Ovary (tissue), 9 donors: Measurements from ENCODE around the gene SGMS1. TPM values are rescaled to one million over a fixed set of nuclear protein-coding genes. Genes with fewer than 3 reads are reported as not detected.
"Not testable (repeated sequence)": the region's sequence is repeated elsewhere in the genome, so short reads cannot be mapped to it uniquely, and the experiment has no call there.

Experiments
- DNase-seq, 5 donors: peaks; one replicate each; pipeline ENCODE4 v3.0.0-alpha.2; 2019 to 2020
- H3K27ac ChIP-seq, 2 donors: fragments of 200-600 bp; one replicate each; pipeline versions ENCODE4 v1.5.1 to v1.8.0; 2019 to 2022
- H3K27me3 ChIP-seq: fragments of 200-600 bp; one replicate; pipeline ENCODE4 v1.8.0; 2022
- H3K36me3 ChIP-seq: fragments of 200-600 bp; sonication (generic); one replicate; pipeline ENCODE4 v1.5.1; 2019
- H3K4me1 ChIP-seq: one replicate; pipeline ENCODE4 v1.8.1; 2013; ENCODE audit warnings: mild to moderate bottlenecking, moderate library complexity; ENCODE audit not compliant: insufficient read depth
- H3K4me3 ChIP-seq: fragments of 200-600 bp; sonication (generic); one replicate; pipeline ENCODE4 v1.5.1; 2017
- H3K9me3 ChIP-seq, 2 donors: fragments of 200-600 bp in 1 of 2; sonication (generic) in 1 of 2; one replicate each; pipeline versions ENCODE4 v1.5.1 to v1.8.1; 2013 to 2019; ENCODE audit warnings: mild to moderate bottlenecking in 1 of 2, moderate library complexity in 1 of 2
- EP300 ChIP-seq: sonication (generic); formaldehyde crosslinking; IDR thresholded peaks from one replicate; pipeline ENCODE4 v1.6.1; 2017; ENCODE audit warnings: antibody characterized with exemption
- POLR2A ChIP-seq: fragments of 450-650 bp; IDR thresholded peaks from one replicate; pipeline ENCODE4 v1.6.1; 2017; ENCODE audit warnings: antibody characterized with exemption, mild to moderate bottlenecking, moderate library complexity
- WGBS, 3 donors: extraction: QIAGEN DNeasy Blood & Tissue Kit in 1 of 3; methylation state at CpG; one replicate each; pipeline versions ENCODE4 v1.1.5 to v1.1.7; 2013 to 2017; 5-methylcytosine and 5-hydroxymethylcytosine counted together
- intact Hi-C, 4 donors: fragments of 100-400 bp; cut with DNase I; formaldehyde crosslinking; loops; one replicate each; pipeline versions ENCODE4 v1.11.0 to v1.15.1; 2022 to 2023
- polyA plus RNA-seq, 2 donors: library from polyadenylated mRNA; stranded (reverse); fragments of 200-250 nt in 1 of 2; fragments of 350-450 nt in 1 of 2; fragmentation: Illumina TruSeq in 1 of 2; extraction: RNeasy Lipid Tissue Mini Kit (QIAGEN cat#74804) in 1 of 2; gene quantifications; one replicate each; pipeline ENCODE4 v1.2.3, GENCODE V29; 2013 to 2014
- total RNA-seq, 7 donors: library from RNA; depleted of rRNA in 2 of 7; stranded (reverse); fragments of >200 nt in 2 of 7; fragmentation: NEBNext Ultra II Directional in 3 of 7; extraction: Animal tissue kit (Norgen Biotek cat#: 25700) in 3 of 7; gene quantifications; one replicate each; pipeline versions ENCODE4 v1.1.0 to v1.2.4, GENCODE V29; 2016 to 2023
- TF ChIP-seq, protein P1 (sequence below), 3 donors: fragments of 450-650 bp in 2 of 3; fragments of 200-600 bp in 1 of 3; IDR thresholded peaks; one replicate each; pipeline versions ENCODE4 v1.5.1 to v1.8.0; 2016 to 2022; ENCODE audit warnings: antibody characterized with exemption in 3 of 3, mild to moderate bottlenecking in 1 of 3
- donor health status: DM: no; HTN: no; CAD: no; lungs with moderate emphysema.
- donor health status: DM: no; HTN: no; CAD: no.
- donor health status: Bipolar disorder and iron deficiency.
- donor health status: DM: yes; HTN: yes; CAD: no.
- donor health status: DM: no; HTN: no; CAD: no.
- donor health status: DM: yes; HTN: yes; CAD: no.

SGMS1 gene
- total and polyA plus RNA-seq, 9 donors, result 15.6 to 90.0 (median 39.0) TPM

DNA sequence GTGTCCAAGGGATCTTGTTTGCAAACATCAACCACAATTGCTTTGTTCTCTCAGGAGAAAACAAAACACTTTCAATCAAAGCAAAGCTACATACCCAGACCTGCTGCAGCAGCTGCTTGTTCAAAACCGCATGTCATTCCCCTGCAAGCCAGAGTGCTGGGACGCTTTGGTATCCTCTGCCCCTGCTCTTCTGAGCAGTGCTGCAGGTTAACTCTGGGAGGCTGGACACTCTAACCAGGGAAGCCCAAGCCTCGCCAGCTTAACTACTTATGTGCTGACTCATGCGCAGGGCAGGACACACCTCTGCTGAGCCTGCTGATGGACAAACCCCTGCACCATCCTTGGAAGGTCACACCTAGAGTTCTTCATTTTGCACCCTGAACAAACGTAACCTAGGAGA lies 344.3 kb downstream of the SGMS1 start:
- intact Hi-C loops, result no loop called here
- no peak for TF ChIP-seq EP300
- no peak for TF ChIP-seq POLR2A
- TF ChIP-seq, protein P1, sequence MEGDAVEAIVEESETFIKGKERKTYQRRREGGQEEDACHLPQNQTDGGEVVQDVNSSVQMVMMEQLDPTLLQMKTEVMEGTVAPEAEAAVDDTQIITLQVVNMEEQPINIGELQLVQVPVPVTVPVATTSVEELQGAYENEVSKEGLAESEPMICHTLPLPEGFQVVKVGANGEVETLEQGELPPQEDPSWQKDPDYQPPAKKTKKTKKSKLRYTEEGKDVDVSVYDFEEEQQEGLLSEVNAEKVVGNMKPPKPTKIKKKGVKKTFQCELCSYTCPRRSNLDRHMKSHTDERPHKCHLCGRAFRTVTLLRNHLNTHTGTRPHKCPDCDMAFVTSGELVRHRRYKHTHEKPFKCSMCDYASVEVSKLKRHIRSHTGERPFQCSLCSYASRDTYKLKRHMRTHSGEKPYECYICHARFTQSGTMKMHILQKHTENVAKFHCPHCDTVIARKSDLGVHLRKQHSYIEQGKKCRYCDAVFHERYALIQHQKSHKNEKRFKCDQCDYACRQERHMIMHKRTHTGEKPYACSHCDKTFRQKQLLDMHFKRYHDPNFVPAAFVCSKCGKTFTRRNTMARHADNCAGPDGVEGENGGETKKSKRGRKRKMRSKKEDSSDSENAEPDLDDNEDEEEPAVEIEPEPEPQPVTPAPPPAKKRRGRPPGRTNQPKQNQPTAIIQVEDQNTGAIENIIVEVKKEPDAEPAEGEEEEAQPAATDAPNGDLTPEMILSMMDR (IDR thresholded peaks at IDR 0.05), result no peak
- no peak overlapping the region for H3K27ac ChIP-seq
- no peak overlapping the region for H3K4me3 ChIP-seq
- no peak for DNase-seq
- whole genome bisulfite sequencing, 3 donors, result 26 to 36% (median 34%) methylated on average over 5 of the region's 5 CpGs
- H3K36me3 ChIP-seq, result no peaks in the 10 kb centered on the region
- no peaks in the 10 kb centered on the region for H3K4me1 ChIP-seq
- H3K9me3 ChIP-seq, result no peaks in the 10 kb centered on the region
- no peaks in the 10 kb centered on the region for H3K27me3 ChIP-seq

DNA sequence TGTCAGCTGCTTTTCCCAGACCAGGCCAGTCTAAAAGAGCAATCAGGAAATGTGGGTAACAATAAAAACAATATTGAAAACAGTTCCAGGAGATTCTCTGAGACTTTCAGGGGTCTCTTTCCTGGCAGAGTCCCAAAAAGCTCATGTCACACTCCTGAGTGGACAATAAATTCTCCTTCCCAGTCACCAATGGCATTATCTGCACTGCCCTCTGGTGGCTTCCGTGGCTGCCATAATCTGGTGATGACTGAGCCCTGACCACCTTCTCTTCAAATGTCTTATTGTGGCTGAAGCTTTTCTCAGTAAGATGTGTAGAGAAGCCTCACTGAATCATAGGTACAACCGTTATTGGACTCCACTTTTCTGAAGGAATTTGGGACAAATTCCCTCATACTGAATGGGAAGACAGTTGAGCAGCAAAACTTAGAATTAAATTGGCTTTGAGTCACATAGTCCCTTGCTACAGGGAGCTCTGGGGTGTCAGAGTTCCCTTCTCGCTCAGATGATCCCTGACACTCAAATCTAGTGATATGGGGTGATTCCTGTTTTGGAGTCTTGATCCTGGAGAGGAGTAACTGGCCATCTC lies 348.0 kb downstream of the SGMS1 start:
- Histone ChIP-seq H3K36me3 (no peaks in the 10 kb centered on the region), H3K9me3 (no peaks in the 10 kb centered on the region), H3K4me1 (no peaks in the 10 kb centered on the region), H3K27me3 (no peaks in the 10 kb centered on the region), H3K27ac (no peak overlapping the region), H3K4me3 (no peak overlapping the region)
- WGBS, 3 donors, result 50 to 64% (median 63%) methylated on average over 3 of the region's 3 CpGs
- peak in 2 of 5 donors; percentile 27 to 32 for DNase-seq
- intact Hi-C loops, result no loop called here
- TF ChIP-seq EP300, result no peak
- TF ChIP-seq, protein P1 (IDR thresholded peaks at IDR 0.05), result no peak
- no peak for TF ChIP-seq POLR2A

DNA sequence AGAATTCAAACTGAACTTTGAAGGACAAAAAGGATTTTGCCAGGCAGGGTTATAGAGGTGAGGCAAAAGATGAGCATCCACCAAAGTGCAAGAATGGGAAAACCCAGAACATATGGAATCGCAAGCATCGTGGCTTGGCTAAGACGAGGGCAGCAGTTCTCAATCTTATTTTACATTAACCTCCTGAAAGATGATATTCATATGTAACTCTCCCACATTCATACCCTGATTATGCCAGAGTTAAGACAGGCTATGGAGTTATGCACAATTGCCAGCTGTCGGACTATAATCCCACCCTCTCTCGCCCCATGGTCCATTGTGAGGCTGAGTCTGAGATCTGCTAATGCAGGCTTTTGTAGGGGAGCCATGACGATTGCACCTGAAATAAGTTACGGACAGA lies 351.2 kb downstream of the SGMS1 start:
- no peaks in the 10 kb centered on the region for H3K27me3 ChIP-seq
- no peaks in the 10 kb centered on the region for H3K4me1 ChIP-seq
- no peak overlapping the region for H3K4me3 ChIP-seq
- intact Hi-C loops, result no loop called here
- H3K36me3 ChIP-seq, result no peaks in the 10 kb centered on the region
- WGBS, 3 donors, result 91 to 94% (median 91%) methylated on average over 7 of the region's 7 CpGs
- DNase-seq, result no peak
- H3K27ac ChIP-seq, result no peak overlapping the region
- TF ChIP-seq EP300 (no peak), POLR2A (no peak)
- TF ChIP-seq, protein P1 (IDR thresholded peaks at IDR 0.05), result no peak
- H3K9me3 ChIP-seq, result no peaks in the 10 kb centered on the region

DNA sequence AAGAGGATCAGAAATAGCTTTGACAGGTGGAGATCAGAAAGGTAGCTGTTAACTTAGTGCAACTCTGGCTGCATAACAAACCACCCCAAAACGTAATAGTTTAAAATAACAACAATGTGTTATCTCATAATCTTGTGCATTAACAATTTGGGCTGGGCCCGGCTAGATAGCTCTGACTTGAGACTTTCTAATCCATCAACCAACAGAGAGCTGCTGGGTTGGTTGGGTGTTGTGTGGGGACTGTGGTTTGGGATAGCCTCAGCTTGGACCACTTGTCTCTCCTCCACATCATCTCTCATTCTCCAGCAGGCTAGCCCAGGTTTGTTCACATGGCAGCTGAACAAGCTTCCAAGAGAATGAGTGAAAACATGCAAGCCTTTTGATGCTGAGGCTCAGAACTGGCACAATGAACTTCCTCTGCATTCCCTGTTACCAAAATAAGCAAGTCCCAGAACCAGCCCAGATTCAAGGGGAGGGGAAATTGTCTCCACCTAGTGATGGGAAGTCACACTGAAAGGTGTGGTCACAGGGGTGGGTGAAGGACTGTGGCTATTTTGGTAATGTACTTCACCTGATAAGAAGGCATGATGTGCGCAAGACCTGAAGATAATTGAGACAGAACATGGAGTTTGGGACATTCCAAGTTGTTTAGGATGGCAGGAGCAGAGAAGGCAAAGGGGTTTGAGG lies 352.0 kb downstream of the SGMS1 start:
- no peak overlapping the region for H3K27ac ChIP-seq
- WGBS, 3 donors, result 79 to 81% (median 79%) methylated on average over 3 of the region's 3 CpGs
- no peaks in the 10 kb centered on the region for H3K9me3 ChIP-seq
- no peaks in the 10 kb centered on the region for H3K27me3 ChIP-seq
- intact Hi-C loops, result no loop called here
- no peaks in the 10 kb centered on the region for H3K36me3 ChIP-seq
- no peaks in the 10 kb centered on the region for H3K4me1 ChIP-seq
- no peak for DNase-seq
- TF ChIP-seq POLR2A (no peak), EP300 (no peak)
- TF ChIP-seq, protein P1 (IDR thresholded peaks at IDR 0.05), result no peak
- H3K4me3 ChIP-seq, result no peak overlapping the region

DNA sequence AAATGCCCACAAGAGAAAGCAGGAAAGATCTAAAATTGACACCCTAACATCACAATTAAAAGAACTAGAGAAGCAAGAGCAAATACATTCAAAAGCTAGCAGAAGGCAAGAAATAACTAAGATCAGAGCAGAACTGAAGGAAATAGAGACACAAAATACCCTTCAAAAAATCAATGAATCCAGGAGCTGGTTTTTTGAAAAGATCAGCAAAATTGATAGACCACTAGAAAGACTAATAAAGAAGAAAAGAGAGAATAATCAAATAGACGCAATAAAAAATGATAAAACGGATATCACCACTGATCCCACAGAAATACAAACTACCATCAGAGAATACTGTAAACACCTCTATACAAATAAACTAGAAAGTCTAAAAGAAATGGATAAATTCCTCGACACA lies 355.9 kb downstream of the SGMS1 start:
- H3K36me3 ChIP-seq, H3K4me3 ChIP-seq, H3K27me3 ChIP-seq, DNase-seq, H3K27ac ChIP-seq, H3K9me3 ChIP-seq, H3K4me1 ChIP-seq, intact Hi-C loops: not testable (repeated sequence)
- WGBS, 3 donors, result 89 to 97% (median 94%) methylated on average over 3 of the region's 3 CpGs

DNA sequence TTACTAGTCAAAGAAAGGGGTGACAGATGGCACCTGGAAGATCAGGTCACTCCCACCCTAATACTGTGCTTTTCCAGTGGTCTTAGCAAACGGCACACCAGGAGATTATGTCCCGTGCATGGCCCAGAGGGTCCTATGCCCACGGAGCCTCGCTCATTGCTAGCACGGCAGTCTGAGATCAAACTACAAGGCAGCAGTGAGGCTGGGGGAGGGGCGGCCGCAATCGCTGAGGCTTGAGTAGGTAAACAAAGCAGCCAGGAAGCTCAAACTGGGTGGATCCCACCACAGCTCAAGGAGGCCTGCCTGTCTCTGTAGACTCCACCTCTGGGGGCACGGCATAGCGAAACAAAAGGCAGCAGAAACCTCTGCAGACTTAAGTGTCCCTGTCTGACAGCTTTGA lies 361.1 kb downstream of the SGMS1 start:
- H3K4me1 ChIP-seq, H3K4me3 ChIP-seq, intact Hi-C loops, H3K36me3 ChIP-seq, DNase-seq, H3K27me3 ChIP-seq, H3K27ac ChIP-seq, H3K9me3 ChIP-seq: not testable (repeated sequence)
- 81 to 90% (median 86%) methylated on average over 10 of the region's 10 CpGs for WGBS, 3 donors
